GM12801 (cell line): ENCODE data around the gene PROC.

ENCODE experiments used
- TF ChIP-seq, protein P1 (sequence below): IDR thresholded peaks from one replicate; pipeline ENCODE4 v1.5.1; 2011; ENCODE audit warnings: control low read depth; ENCODE audit not compliant: insufficient read length; ENCODE audit errors: extremely low read depth

PROC gene

DNA sequence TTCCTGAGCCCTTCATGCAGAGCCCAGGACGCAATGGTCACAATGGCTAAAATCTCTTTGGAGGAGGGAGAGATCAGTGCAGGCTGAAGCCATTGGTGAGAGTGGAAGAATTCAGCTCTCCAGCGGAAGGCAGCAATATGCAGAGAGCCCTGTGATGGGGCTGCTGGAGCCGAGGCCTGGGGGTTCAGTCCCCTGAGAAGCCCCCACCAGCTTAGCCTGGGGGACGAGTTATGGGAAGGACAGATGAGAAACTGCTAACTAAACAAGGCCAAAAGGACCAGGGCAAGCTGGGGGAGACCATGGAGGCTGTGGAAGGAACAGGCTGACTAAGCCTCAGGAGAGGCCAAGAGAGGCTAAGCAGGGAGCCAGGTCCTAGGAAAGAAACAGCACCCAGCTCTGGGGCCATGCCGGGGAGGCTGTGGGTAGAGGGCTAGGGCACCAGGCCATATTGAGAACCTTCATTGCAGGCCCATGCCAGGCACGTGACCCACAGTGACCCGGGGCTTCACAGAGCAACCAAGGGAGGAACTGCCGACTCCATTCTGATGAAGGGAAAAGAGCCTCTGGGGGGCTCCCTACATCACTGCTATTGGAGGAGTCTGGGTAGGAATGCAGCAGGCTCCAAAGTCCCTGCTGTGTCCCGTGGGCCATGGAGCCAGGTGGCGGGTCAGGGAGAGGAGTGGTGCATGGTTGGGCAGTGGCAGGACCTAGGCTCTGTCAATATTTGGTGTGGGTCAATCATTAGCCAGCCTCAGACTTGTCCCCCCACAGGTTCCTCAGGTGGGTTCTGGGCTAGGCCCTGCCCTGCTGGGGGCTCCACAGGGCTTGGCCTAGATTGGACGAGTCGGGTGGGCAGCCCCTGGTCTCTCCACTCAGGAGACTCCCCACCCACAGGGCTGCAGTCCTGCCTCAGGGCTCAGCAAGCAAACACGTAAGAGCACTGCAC lies 19.8 kb downstream of the PROC start:
- TF ChIP-seq, protein P1, sequence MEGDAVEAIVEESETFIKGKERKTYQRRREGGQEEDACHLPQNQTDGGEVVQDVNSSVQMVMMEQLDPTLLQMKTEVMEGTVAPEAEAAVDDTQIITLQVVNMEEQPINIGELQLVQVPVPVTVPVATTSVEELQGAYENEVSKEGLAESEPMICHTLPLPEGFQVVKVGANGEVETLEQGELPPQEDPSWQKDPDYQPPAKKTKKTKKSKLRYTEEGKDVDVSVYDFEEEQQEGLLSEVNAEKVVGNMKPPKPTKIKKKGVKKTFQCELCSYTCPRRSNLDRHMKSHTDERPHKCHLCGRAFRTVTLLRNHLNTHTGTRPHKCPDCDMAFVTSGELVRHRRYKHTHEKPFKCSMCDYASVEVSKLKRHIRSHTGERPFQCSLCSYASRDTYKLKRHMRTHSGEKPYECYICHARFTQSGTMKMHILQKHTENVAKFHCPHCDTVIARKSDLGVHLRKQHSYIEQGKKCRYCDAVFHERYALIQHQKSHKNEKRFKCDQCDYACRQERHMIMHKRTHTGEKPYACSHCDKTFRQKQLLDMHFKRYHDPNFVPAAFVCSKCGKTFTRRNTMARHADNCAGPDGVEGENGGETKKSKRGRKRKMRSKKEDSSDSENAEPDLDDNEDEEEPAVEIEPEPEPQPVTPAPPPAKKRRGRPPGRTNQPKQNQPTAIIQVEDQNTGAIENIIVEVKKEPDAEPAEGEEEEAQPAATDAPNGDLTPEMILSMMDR = no peak

DNA sequence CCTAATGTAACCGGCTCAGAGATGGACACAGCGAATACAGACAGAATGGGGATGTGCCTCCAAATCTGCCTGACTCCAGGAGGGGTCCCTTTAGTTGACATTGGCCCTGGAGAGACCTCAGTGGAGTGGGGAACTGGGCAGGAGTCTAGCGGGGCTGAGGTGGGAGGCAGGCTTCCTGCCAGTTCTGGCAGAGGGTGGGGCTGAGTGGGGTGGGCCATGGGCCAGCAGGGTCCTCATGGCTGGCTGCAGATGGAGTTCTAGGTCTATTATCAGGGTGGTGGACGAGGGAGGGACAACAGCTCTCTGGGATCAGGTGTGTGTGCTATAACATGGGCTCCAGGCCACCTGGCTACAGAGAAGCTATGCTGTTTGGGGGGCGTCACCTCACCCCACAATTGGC lies 21.1 kb downstream of the PROC start:
- TF ChIP-seq, protein P1 = no peak

DNA sequence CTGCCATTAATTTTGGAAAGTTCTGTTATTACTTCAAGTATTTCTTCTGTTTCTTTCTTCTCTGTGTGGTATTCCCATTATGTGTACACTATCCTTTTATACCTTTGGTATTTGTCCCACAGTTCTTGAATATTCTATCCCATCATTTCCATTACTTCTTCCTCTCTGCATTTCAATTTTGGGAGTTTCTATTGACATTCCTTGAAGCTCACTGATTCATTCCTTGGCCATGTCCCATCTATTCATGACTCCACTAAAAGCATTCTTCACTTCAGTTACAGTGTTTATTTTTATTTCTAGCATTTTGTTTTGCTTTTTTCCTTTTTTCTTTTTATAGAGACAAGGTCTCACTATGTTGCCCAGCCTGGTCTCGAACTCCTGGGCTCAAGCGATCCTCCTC lies 30.3 kb downstream of the PROC start:
- TF ChIP-seq, protein P1 = no peak

DNA sequence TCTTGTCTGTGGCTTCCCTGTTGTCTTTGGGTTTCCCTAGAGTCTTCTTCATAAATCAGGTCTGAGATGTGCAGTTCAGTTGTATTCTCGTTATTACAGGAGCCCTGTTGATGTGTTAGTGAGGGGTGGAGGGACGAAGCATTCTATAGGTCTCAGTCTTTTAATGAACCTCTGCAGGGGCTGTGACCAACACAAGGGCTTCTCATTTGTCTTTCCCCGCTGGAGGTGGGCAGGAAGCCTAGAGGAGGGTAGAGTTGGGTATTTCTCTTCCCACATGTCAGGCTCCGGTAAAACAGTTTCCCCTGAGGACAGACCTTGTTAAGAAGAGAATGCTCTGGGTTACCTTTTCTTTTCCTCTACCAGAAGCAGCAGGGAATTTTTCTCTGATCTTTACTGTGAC lies 31.2 kb downstream of the PROC start:
- TF ChIP-seq, protein P1 = no peak

DNA sequence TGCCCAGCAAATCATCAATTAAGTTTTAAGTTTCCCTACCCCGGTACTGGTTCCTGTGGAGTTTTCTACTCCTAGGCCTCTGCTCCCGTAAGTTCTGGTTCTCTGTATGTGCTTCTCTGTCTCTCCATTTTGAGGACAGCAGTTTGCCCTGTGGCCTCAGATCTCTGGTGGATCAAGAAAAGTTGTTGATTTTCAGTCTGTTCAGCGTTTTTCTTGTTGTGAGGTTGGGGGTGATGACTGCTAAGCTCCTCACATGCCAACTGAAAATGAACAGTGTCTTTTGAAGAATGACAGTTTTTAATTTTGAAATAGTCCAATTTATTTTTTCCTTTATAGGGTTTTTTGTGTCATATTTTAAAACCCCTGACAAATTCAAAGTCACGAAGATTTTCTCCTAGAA lies 31.7 kb downstream of the PROC start:
- TF ChIP-seq, protein P1 = no peak

DNA sequence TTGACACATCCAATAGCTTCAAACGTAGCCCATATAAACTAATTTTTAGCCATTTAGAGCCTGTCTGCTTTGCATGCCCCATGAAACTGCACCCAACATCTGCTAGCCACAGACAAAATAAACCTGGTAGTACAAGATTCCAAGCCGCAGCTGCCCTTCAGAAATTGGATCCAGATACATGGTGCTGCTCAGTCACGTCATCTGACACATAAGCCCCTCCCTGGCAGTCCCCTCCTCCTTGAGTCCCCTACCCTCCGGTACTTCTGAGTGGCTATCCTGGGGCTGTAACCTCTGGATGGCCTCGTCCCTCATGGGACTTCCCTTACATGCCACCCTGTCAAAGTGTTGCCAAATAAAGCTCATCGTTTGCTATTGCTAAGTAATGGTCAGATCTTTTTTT lies 33.8 kb downstream of the PROC start:
- TF ChIP-seq, protein P1 = no peak

DNA sequence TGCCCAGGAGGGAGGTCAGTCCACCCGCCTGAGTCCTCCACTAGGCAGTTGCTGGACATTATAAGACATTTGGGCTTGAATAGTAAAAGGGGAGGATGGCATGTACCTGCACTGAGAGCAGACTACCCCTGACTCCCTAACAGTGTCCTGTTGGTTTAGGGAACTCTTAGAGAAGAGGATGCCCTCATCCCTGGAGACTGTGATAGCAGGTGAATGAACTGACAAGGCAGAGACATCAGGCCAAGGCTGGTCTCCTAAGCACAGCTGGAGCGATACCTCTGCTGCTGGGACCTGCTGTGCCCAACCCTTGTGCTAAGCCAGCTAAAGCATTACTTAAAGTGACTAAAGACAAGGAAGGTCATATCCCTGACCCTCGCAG lies 34.8 kb downstream of the PROC start:
- TF ChIP-seq, protein P1 = no peak
